Right lobe of liver (tissue), 6 donors: ENCODE measurements around the gene TCTA. TPM values are rescaled to one million over a fixed set of nuclear protein-coding genes. Genes with fewer than 3 reads are reported as not detected.

ENCODE experiments used
- ATAC-seq, 4 donors: fragments of 200-7000 bp; cut with Tn5 transposase; one replicate each; pipeline ENCODE4 v1.9.1; 2020; ENCODE audit warnings: mild to moderate bottlenecking in 4 of 4, moderate library complexity in 4 of 4
- DNase-seq, 3 donors: peaks; one replicate each; pipeline ENCODE4 v3.0.0-alpha.2; 2020
- H3K27ac ChIP-seq, 3 donors: fragments of 200-600 bp; one replicate each; pipeline ENCODE4 v1.8.0; 2022
- H3K27me3 ChIP-seq, 2 donors: fragments of 200-600 bp; one replicate each; pipeline ENCODE4 v1.8.0; 2022
- H3K36me3 ChIP-seq, 4 donors: fragments of 200-600 bp; sonication (generic) in 1 of 4; one replicate each; pipeline versions ENCODE4 v1.5.1 to v1.8.0; 2017 to 2022; ENCODE audit warnings: control low read depth in 1 of 4
- H3K4me1 ChIP-seq, 4 donors: fragments of 200-600 bp; sonication (generic) in 1 of 4; one replicate each; pipeline versions ENCODE4 v1.5.1 to v1.8.0; 2017 to 2022; ENCODE audit warnings: control low read depth in 1 of 4
- H3K4me3 ChIP-seq, 3 donors: fragments of 200-600 bp; one replicate each; pipeline ENCODE4 v1.8.0; 2022
- H3K9me3 ChIP-seq, 4 donors: fragments of 200-600 bp; sonication (generic) in 1 of 4; one replicate each; pipeline versions ENCODE4 v1.5.1 to v1.8.0; 2017 to 2022; ENCODE audit warnings: control low read depth in 1 of 4
- CTCF ChIP-seq, 4 donors: fragments of 200-600 bp in 3 of 4; fragments of 450-650 bp in 1 of 4; IDR thresholded peaks; one replicate each; pipeline versions ENCODE4 v1.5.1 to v1.8.0; 2016 to 2022; ENCODE audit warnings: antibody characterized with exemption in 4 of 4, mild to moderate bottlenecking in 2 of 4
- POLR2A ChIP-seq: fragments of 450-650 bp; IDR thresholded peaks from one replicate; pipeline ENCODE4 v1.6.1; 2017; ENCODE audit warnings: antibody characterized with exemption, mild to moderate bottlenecking
- WGBS: methylation state at CpG from one replicate; pipeline ENCODE4 v1.1.6; 2018; ENCODE audit warnings: low coverage, low lambda C conversion rate; ENCODE audit not compliant: insufficient coverage; ENCODE audit errors: missing lambda C conversion rate; 5-methylcytosine and 5-hydroxymethylcytosine counted together
- intact Hi-C, 2 donors: fragments of 100-400 bp; cut with DNase I; formaldehyde crosslinking; loops; one replicate each; pipeline versions ENCODE4 v1.11.2 to v1.14.1; 2022
- total RNA-seq, 6 experiments: library from RNA; depleted of rRNA in 2 of 6; stranded (reverse); fragments of >200 nt in 2 of 6; fragmentation: NEBNext Ultra II Directional in 3 of 6; extraction: Animal tissue kit (Norgen Biotek cat#: 25700) in 3 of 6; gene quantifications; one replicate each; pipeline versions ENCODE4 v1.1.0 to v1.2.4, GENCODE V29; 2016 to 2023
- donor health status: DM: no; HTN: yes; CAD: no.
- donor health status: DM: no; HTN: no; CAD: no.
- donor health status: DM: no; HTN: no; CAD: no.
- donor health status: DM: no; HTN: yes; CAD: no.
- donor health status: DM: no; HTN: yes; CAD: no.

The TCTA gene
- total RNA-seq, 6 experiments from 2014 or later = 15.9 to 26.0 (median 19.4) TPM

- peak overlapping the region; percentile 77 to 90 (median 86) for H3K4me3 ChIP-seq
- ATAC-seq = no peak
- no peaks in the 10 kb centered on the region for H3K9me3 ChIP-seq
- TF ChIP-seq POLR2A (no peak), CTCF (IDR thresholded peaks at IDR 0.05) (no peak)
- no peak for DNase-seq
- 19% methylated on average over 4 of the region's 4 CpGs for WGBS
- H3K27me3 ChIP-seq = no peaks in the 10 kb centered on the region
- intact Hi-C loops = no loop called here
- H3K36me3 ChIP-seq = peaks cover 0 to 7% (median 0%) of the 10 kb centered on the region in 4 donors
- peak overlapping the region in 1 of 3 donors; percentile 95 for H3K27ac ChIP-seq
- H3K4me1 ChIP-seq = peaks cover 0 to 46% (median 7%) of the 10 kb centered on the region in 4 donors
Measured at GRCh38 chr3:49410066-49410845, 2.0 kb upstream of the TCTA start.

GRCh38 chr3:49410846-49411534 is 1.2 kb upstream of the TCTA start:
- intact Hi-C loops = no loop called here
- peaks cover 0 to 46% (median 7%) of the 10 kb centered on the region in 4 donors for H3K4me1 ChIP-seq
- TF ChIP-seq CTCF (IDR thresholded peaks at IDR 0.05) = no peak
- no peak for TF ChIP-seq POLR2A

GRCh38 chr3:49411535-49411967 is 672 bp upstream of the TCTA start:
- ATAC-seq (peak; percentile 10 to 36 (median 31)), DNase-seq (peak; percentile 72 to 79 (median 76))
- intact Hi-C loops = no loop called here
- Histone ChIP-seq H3K27ac (peak overlapping the region; percentile 83 to 96 (median 95)), H3K9me3 (no peaks in the 10 kb centered on the region), H3K27me3 (no peaks in the 10 kb centered on the region), H3K4me1 (peaks cover 0 to 42% (median 7%) of the 10 kb centered on the region in 4 donors), H3K4me3 (peak overlapping the region; percentile 77 to 90 (median 86)), H3K36me3 (peaks cover 0 to 10% (median 0%) of the 10 kb centered on the region in 4 donors)
- peak in 1 of 4 donors; percentile 18 for TF ChIP-seq CTCF (IDR thresholded peaks at IDR 0.05)
- no peak for TF ChIP-seq POLR2A
- 0% methylated on average over 13 of the region's 59 CpGs for WGBS

More at GRCh38 chr3:49410846-49411534, 1.2 kb upstream of the TCTA start:
- peaks cover 0 to 10% (median 0%) of the 10 kb centered on the region in 4 donors for H3K36me3 ChIP-seq
- ATAC-seq = no peak
- WGBS = under 1% methylated on average over 32 of the region's 33 CpGs
- no peak for DNase-seq
- H3K4me3 ChIP-seq = peak overlapping the region; percentile 77 to 90 (median 86)
- no peaks in the 10 kb centered on the region for H3K27me3 ChIP-seq
- H3K27ac ChIP-seq = peak overlapping the region; percentile 83 to 96 (median 95)
- no peaks in the 10 kb centered on the region for H3K9me3 ChIP-seq

- no peaks in the 10 kb centered on the region for H3K9me3 ChIP-seq
- H3K27me3 ChIP-seq = no peaks in the 10 kb centered on the region
- H3K27ac ChIP-seq = peak overlapping the region; percentile 57 to 95 (median 69)
- intact Hi-C loops = no loop called here
- DNase-seq = no peak
- no peak for ATAC-seq
- TF ChIP-seq POLR2A (no peak), CTCF (IDR thresholded peaks at IDR 0.05) (no peak)
- 15% methylated on average over 13 of the region's 16 CpGs for WGBS
- peak overlapping the region; percentile 72 to 90 (median 77) for H3K4me3 ChIP-seq
- peaks cover 0 to 30% (median 7%) of the 10 kb centered on the region in 4 donors for H3K4me1 ChIP-seq
- H3K36me3 ChIP-seq = peaks cover 0 to 13% (median 0%) of the 10 kb centered on the region in 4 donors
Measured at GRCh38 chr3:49412632-49413337, 562 bp downstream of the TCTA start.
